GM21367 (cell line): ENCODE measurements around the gene SPG7.
"Not testable (repeated sequence)": the region's sequence is repeated elsewhere in the genome, so short reads cannot be mapped to it uniquely, and the experiment has no call there.

Experiments
- ATAC-seq: cut with Tn5 transposase; IDR thresholded peaks from one replicate; pipeline ENCODE4 v1.9.1; 2021; ENCODE audit not compliant: unreplicated experiment

SPG7 gene

GRCh38 chr16:89507834-89508590 is at the start of gene SPG7:
TSS of gene SPG7 (plus strand) at chr16:89508403. CDS start at chr16:89508418, 15 bp downstream.
- ATAC-seq, result peak; percentile 54

- no peak for ATAC-seq
These were observed 49.7 kb upstream of the SPG7 start for GRCh38 chr16:89458551-89458950.

- ATAC-seq, result no peak
These were observed 49.2 kb upstream of the SPG7 start for GRCh38 chr16:89458967-89459366.

- no peak for ATAC-seq
These were observed 47.6 kb upstream of the SPG7 start for GRCh38 chr16:89460556-89460955.

GRCh38 chr16:89461890-89462289 is 46.3 kb upstream of the SPG7 start:
- not testable (repeated sequence) for ATAC-seq

GRCh38 chr16:89462639-89463038 is 45.6 kb upstream of the SPG7 start:
- ATAC-seq, result not testable (repeated sequence)

- not testable (repeated sequence) for ATAC-seq
These were observed 44.9 kb upstream of the SPG7 start for GRCh38 chr16:89463312-89463711.

GRCh38 chr16:89466920-89467319 is 41.3 kb upstream of the SPG7 start:
- ATAC-seq, result no peak

- no peak for ATAC-seq
These were observed 40.8 kb upstream of the SPG7 start for GRCh38 chr16:89467382-89467781.

GRCh38 chr16:89472711-89473075 is 35.5 kb upstream of the SPG7 start:
- no peak for ATAC-seq

- ATAC-seq, result no peak
These were observed 35.0 kb upstream of the SPG7 start for GRCh38 chr16:89473136-89473712.

GRCh38 chr16:89473791-89474414 is 34.3 kb upstream of the SPG7 start:
- ATAC-seq, result no peak

- ATAC-seq, result no peak
These were observed 33.1 kb upstream of the SPG7 start for GRCh38 chr16:89475144-89475543.

GRCh38 chr16:89476379-89476778 is 31.8 kb upstream of the SPG7 start:
- no peak for ATAC-seq

- no peak for ATAC-seq
These were observed 31.4 kb upstream of the SPG7 start for GRCh38 chr16:89476811-89477261.

- ATAC-seq, result no peak
These were observed 29.5 kb upstream of the SPG7 start for GRCh38 chr16:89478576-89479221.

GRCh38 chr16:89481356-89481955 is 26.7 kb upstream of the SPG7 start:
- ATAC-seq, result no peak

GRCh38 chr16:89482150-89482816 is 25.9 kb upstream of the SPG7 start:
- ATAC-seq, result no peak

- no peak for ATAC-seq
These were observed 25.4 kb upstream of the SPG7 start for GRCh38 chr16:89482817-89483205.

- no peak for ATAC-seq
These were observed 24.1 kb upstream of the SPG7 start for GRCh38 chr16:89484041-89484501.
